Caco-2 (cell line): ENCODE measurements around the gene KMT5C. TPM values are rescaled to one million over a fixed set of nuclear protein-coding genes. Genes with fewer than 3 reads are reported as not detected.
"Not testable (repeated sequence)": the region's sequence is repeated elsewhere in the genome, so short reads cannot be mapped to it uniquely, and the experiment has no call there.

ENCODE experiments used
- BruUV-seq: library from RNA; stranded (reverse); fragments of 400-500 nt; replicated peaks from 2 replicates; lab custom pipeline; 2021; lab: Mats Ljungman, UMichigan
- CTCF ChIA-PET: fragments of 300-600 bp; sonication (Branson Sonifier 250); formaldehyde crosslinking; loops from one replicate; lab custom pipeline; 2022; ENCODE audit warnings: antibody characterized with exemption; lab: Charles Lee
- POLR2A ChIA-PET: fragments of 300-600 bp; sonication (Branson Sonifier 250); formaldehyde crosslinking; loops from one replicate; lab custom pipeline; 2022; ENCODE audit warnings: antibody characterized with exemption; lab: Charles Lee
- DNase-seq, 2 experiments: peaks; one replicate each; pipeline versions ENCODE4 v3.0.0 to v3.0.0-alpha.2; 2020 to 2022
- H3K27me3 ChIP-seq: replicated peaks from 2 replicates; pipeline ENCODE4 v1.6.0; 2011; ENCODE audit warnings: low read length; ENCODE audit not compliant: control insufficient read depth, insufficient read depth
- H3K36me3 ChIP-seq: 2 replicates; pipeline ENCODE4 v1.5.1; 2011; ENCODE audit warnings: low read length; ENCODE audit not compliant: control insufficient read depth, insufficient read depth
- H3K4me1 ChIP-seq: fragments of 250-450 bp; sonication (Bioruptor Pico); 2 replicates; pipeline ENCODE4 v1.5.1; 2020; ENCODE audit warnings: mild to moderate bottlenecking
- H3K4me3 ChIP-seq: 2 replicates; pipeline ENCODE4 v1.5.1; 2011; ENCODE audit warnings: low read depth, mild to moderate bottlenecking, control low read depth, low read length
- H3K9me3 ChIP-seq: fragments of 250-450 bp; sonication (Bioruptor Pico); 2 replicates; pipeline ENCODE4 v1.5.1; 2020; ENCODE audit warnings: mild to moderate bottlenecking, moderate library complexity
- H3K27ac Mint-ChIP-seq: one replicate; pipeline ENCODE4 v1.8.0; 2022; ENCODE audit warnings: mixed read lengths; ENCODE audit not compliant: unreplicated experiment
- H3K27me3 Mint-ChIP-seq: one replicate; pipeline ENCODE4 v1.8.0; 2022; ENCODE audit warnings: mixed read lengths; ENCODE audit not compliant: insufficient read depth, unreplicated experiment
- H3K36me3 Mint-ChIP-seq: one replicate; pipeline ENCODE4 v1.8.0; 2022; ENCODE audit warnings: mild to moderate bottlenecking, mixed read lengths; ENCODE audit not compliant: insufficient read depth, unreplicated experiment
- H3K4me1 Mint-ChIP-seq: one replicate; pipeline ENCODE4 v1.8.0; 2022; ENCODE audit warnings: low read depth, mixed read lengths; ENCODE audit not compliant: unreplicated experiment
- H3K4me3 Mint-ChIP-seq: one replicate; pipeline ENCODE4 v1.8.0; 2022; ENCODE audit warnings: mild to moderate bottlenecking, moderate library complexity, mixed read lengths; ENCODE audit not compliant: unreplicated experiment
- H3K9me3 Mint-ChIP-seq: one replicate; pipeline ENCODE4 v1.8.0; 2022; ENCODE audit warnings: mixed read lengths; ENCODE audit not compliant: unreplicated experiment
- CTCF ChIP-seq, 2 experiments: fragments of 200-600 bp in 1 of 2; IDR thresholded peaks; 1 replicate in 1 of 2; 2 replicates in 1 of 2; pipeline versions ENCODE4 v1.5.1 to v1.8.0; 2011 to 2022; ENCODE audit warnings: antibody characterized with exemption in 1 of 2, control low read depth in 1 of 2, inconsistent platforms in 1 of 2, low read depth in 1 of 2, low read length in 1 of 2, mild to moderate bottlenecking in 1 of 2, moderate library complexity in 1 of 2; ENCODE audit not compliant: insufficient read depth in 1 of 2, severe bottlenecking in 1 of 2, unreplicated experiment in 1 of 2
- intact Hi-C: fragments of 100-400 bp; cut with micrococcal nuclease; formaldehyde crosslinking; loops from one replicate; pipeline ENCODE4 v1.10.0; 2022; ENCODE audit not compliant: unreplicated experiment
- total RNA-seq: library from RNA; stranded (reverse); gene quantifications from 2 replicates; pipeline ENCODE4 v1.2.3, GENCODE V29; 2022

The KMT5C gene
- total RNA-seq, 1 experiment from 2014 or later: 26.3 TPM

- Mint-ChIP-seq H3K36me3 (peaks cover 12% of the 10 kb centered on the region), H3K4me1 (peaks cover 16% of the 10 kb centered on the region)
- H3K4me3 Mint-ChIP-seq, H3K9me3 ChIP-seq, H3K9me3 Mint-ChIP-seq, CTCF ChIA-PET, BruUV-seq, H3K27ac Mint-ChIP-seq, POLR2A ChIA-PET, H3K27me3 Mint-ChIP-seq, DNase-seq, H3K36me3 ChIP-seq, H3K4me1 ChIP-seq, H3K4me3 ChIP-seq, H3K27me3 ChIP-seq, intact Hi-C loops: not testable (repeated sequence)
Measured at GRCh38 chr19:55329791-55330190, 9.9 kb upstream of the KMT5C start.

GRCh38 chr19:55333870-55334269, 5.8 kb upstream of the KMT5C start:
- Histone ChIP-seq H3K9me3 (no peaks in the 10 kb centered on the region), H3K4me1 (peaks cover 5% of the 10 kb centered on the region; the same call in 1 of the 2 replicates), H3K27me3 (no peaks in the 10 kb centered on the region), H3K36me3 (no peaks in the 10 kb centered on the region), H3K4me3 (no peak overlapping the region)
- no TSS peak for BruUV-seq
- POLR2A ChIA-PET: no interaction called here
- no peak for TF ChIP-seq CTCF (IDR thresholded peaks at IDR 0.05; ENCODE audit: insufficient read depth in 1 of 2, low read depth in 1 of 2, low read length in 1 of 2, severe bottlenecking in 1 of 2, unreplicated experiment in 1 of 2)
- DNase-seq: peak; percentile 63 to 82
- intact Hi-C loops: no loop called here
- Mint-ChIP-seq H3K27me3 (no peaks in the 10 kb centered on the region), H3K9me3 (no peaks in the 10 kb centered on the region), H3K27ac (peak overlapping the region; percentile 50), H3K4me3 (peak overlapping the region; percentile 46), H3K4me1 (peaks cover 15% of the 10 kb centered on the region), H3K36me3 (peaks cover 12% of the 10 kb centered on the region)
- CTCF ChIA-PET: interaction anchor here (1.1 kb wide), 1 partner anchor 32 kb away, joined by 4 read pairs; no protein-coding TSS in a partner anchor

- Histone ChIP-seq H3K27me3 (no peaks in the 10 kb centered on the region), H3K4me1 (peaks cover 10% of the 10 kb centered on the region; the same call in 1 of the 2 replicates), H3K9me3 (no peaks in the 10 kb centered on the region), H3K36me3 (no peaks in the 10 kb centered on the region), H3K4me3 (no peak overlapping the region)
- POLR2A ChIA-PET: no interaction called here
- DNase-seq: no peak
- peaks cover 17% of the 10 kb centered on the region for H3K4me1 Mint-ChIP-seq
- no peak overlapping the region for H3K27ac Mint-ChIP-seq
- intact Hi-C loops: no loop called here
- no peaks in the 10 kb centered on the region for H3K27me3 Mint-ChIP-seq
- CTCF ChIA-PET: interaction anchor here (0.6 to 1.0 kb wide), 2 partner anchors 8 to 174 kb away, joined by 4 read pairs; no protein-coding TSS in a partner anchor
- no TSS peak for BruUV-seq
- no peak overlapping the region for H3K4me3 Mint-ChIP-seq
- H3K9me3 Mint-ChIP-seq: no peaks in the 10 kb centered on the region
- H3K36me3 Mint-ChIP-seq: peaks cover 24% of the 10 kb centered on the region
- no peak for TF ChIP-seq CTCF (IDR thresholded peaks at IDR 0.05; ENCODE audit: insufficient read depth in 1 of 2, low read depth in 1 of 2, low read length in 1 of 2, severe bottlenecking in 1 of 2, unreplicated experiment in 1 of 2)
Measured at GRCh38 chr19:55336101-55336500, 3.6 kb upstream of the KMT5C start.
